GM21447 (cell line): Measurements from ENCODE around the gene GKN1.

ENCODE experiments used
- ATAC-seq: cut with Tn5 transposase; IDR thresholded peaks from one replicate; pipeline ENCODE4 v1.9.1; 2021; ENCODE audit not compliant: unreplicated experiment

GKN1 gene

GRCh38 chr2:69001879-69002278 is 27.4 kb downstream of the GKN1 start:
- ATAC-seq: no peak

- no peak for ATAC-seq
These were observed 29.3 kb downstream of the GKN1 start for GRCh38 chr2:69003731-69004130.

GRCh38 chr2:69007169-69007568 is 32.7 kb downstream of the GKN1 start:
- ATAC-seq: no peak

- no peak for ATAC-seq
These were observed 33.2 kb downstream of the GKN1 start for GRCh38 chr2:69007603-69008002.

- no peak for ATAC-seq
These were observed 36.2 kb downstream of the GKN1 start for GRCh38 chr2:69010437-69011194.

- ATAC-seq: no peak
These were observed 37.2 kb downstream of the GKN1 start for GRCh38 chr2:69011611-69012157.

GRCh38 chr2:69012310-69013141 is 38.1 kb downstream of the GKN1 start:
- no peak for ATAC-seq

GRCh38 chr2:69013142-69013839 is 38.9 kb downstream of the GKN1 start, which contains the start of gene ANTXR1:
Gene ANTXR1, plus strand, starts transcription at chr2:69013179. Its CDS starts 321 bp downstream, at chr2:69013500.
- no peak for ATAC-seq

- ATAC-seq: no peak
These were observed 39.7 kb downstream of the GKN1 start for GRCh38 chr2:69013840-69014821.

- ATAC-seq: no peak
These were observed 42.6 kb downstream of the GKN1 start for GRCh38 chr2:69017080-69017479.

GRCh38 chr2:69017835-69018234 is 43.4 kb downstream of the GKN1 start:
- ATAC-seq: no peak

- ATAC-seq: no peak
These were observed 44.3 kb downstream of the GKN1 start for GRCh38 chr2:69018678-69019095.

GRCh38 chr2:69020496-69021426 is 46.3 kb downstream of the GKN1 start:
- ATAC-seq: no peak

GRCh38 chr2:69021727-69022126 is 47.3 kb downstream of the GKN1 start:
- ATAC-seq: no peak

GRCh38 chr2:69022548-69022947 is 48.1 kb downstream of the GKN1 start:
- ATAC-seq: no peak

GRCh38 chr2:69023236-69023635 is 48.8 kb downstream of the GKN1 start:
- ATAC-seq: no peak

GRCh38 chr2:69026026-69026425 is 51.6 kb downstream of the GKN1 start:
- ATAC-seq: no peak

- ATAC-seq: no peak
These were observed 52.4 kb downstream of the GKN1 start for GRCh38 chr2:69026691-69027459.
